Activated T-helper 9 cell treated with anti-CD3 and anti-CD28 coated beads, Interleukin-2, amount 50 U/mL, for 16 hours (primary cell): Measurements from ENCODE around the gene DCXR.
"Not testable (repeated sequence)": the region's sequence is repeated elsewhere in the genome, so short reads cannot be mapped to it uniquely, and the experiment has no call there.

Experiments
- DNase-seq: peaks from one replicate; pipeline ENCODE4 v3.0.0-alpha.2; 2020; ENCODE audit warnings: low read depth

DCXR gene

DNA sequence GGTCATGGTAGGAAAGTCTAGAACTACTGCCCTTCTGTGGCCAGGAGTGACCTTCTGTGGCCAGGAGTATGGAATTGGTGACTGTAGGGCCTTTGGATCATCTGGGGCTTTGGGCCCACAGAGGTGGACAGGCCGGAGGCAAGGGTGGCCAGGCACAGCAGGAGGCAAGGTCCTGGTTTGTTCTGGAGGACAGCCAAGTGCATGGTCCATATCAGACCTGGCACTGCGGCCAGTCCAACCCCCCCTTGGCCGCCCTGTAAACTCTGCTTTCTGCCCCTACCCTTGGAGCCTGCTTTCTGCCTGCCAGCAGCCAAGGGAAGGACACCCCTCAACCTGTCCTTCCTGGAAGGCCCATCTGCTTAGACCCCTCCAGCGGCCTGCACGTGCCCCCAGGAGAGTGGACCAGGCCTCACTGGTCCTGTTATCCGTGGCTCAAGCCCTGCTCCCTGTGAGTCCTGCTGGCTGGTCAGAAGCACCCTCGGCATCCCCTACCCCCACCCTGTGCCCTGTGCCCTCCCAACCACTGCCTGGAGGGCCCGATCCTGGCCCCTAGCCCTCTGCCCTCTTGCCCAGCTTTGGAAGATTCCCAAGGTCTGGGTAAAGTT, 2.3 kb upstream of the DCXR start:
- no peak for DNase-seq

DNA sequence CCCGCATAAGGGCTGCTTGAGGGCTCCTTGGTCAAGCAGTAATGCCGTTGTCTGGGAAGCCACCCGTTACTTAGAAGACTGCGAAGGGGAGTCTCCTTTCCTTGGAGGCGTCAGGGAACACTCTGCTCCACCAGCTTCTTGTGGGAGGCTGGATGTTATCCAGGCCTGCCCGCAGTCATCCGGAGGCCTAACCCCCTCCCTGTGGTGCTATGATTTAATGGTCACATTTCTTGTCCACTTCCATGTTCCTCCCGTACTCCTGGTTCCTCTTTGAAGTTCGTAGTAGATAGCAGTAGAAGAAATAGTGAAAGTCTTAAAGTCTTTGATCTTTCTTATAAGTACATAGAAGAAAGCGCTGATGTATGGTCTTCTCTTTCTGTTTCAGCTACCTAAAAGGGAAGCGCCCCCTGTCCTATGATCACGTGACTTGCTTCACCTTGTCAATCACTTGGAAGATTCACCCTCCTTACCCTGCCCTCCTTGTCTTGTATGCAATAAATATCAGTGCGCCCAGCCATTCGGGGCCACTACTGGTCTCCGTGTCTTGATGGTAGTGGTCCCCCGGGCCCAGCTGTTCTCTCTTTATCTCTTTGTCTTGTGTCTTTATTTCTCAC, 1.4 kb upstream of the DCXR start:
- not testable (repeated sequence) for DNase-seq

DNA sequence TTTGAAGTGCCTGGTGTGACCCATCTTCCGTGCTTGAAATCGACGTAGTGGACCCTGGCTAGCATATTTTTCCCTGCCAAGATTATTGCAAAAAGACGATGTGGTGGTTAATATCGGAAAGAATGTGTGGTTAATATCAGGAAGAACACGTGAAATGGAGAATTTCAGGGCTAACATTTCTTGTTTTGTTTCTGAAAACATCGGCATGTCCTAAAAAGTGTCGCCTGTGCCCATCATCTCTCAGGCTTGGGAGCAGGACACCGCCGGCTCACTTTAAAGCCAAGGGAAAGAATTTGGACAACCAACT, 345 bp upstream of the DCXR start:
- DNase-seq, result no peak

DNA sequence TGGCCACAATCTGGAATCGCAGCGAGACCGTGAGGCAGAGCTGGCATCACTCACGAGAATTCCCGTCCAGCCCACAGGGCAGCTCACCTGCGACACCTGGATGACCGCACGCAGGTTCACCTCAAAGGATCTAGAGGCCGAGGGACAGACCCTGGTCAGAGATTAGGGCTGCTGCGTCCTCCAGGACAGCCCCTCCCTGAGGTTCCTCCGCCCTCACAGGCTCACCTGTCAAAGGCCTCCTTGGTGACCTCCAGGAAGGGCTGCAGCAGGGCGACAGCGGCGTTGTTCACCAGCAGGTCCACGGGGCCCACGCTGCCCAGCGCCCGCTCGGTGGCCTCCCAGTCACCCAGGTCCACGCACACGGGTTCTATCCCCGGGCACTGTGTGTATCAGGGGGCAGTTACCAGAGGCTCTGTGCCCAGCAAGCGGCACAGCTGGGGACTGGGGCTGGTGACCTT, 834 bp downstream of the DCXR start:
- DNase-seq, result no peak

DNA sequence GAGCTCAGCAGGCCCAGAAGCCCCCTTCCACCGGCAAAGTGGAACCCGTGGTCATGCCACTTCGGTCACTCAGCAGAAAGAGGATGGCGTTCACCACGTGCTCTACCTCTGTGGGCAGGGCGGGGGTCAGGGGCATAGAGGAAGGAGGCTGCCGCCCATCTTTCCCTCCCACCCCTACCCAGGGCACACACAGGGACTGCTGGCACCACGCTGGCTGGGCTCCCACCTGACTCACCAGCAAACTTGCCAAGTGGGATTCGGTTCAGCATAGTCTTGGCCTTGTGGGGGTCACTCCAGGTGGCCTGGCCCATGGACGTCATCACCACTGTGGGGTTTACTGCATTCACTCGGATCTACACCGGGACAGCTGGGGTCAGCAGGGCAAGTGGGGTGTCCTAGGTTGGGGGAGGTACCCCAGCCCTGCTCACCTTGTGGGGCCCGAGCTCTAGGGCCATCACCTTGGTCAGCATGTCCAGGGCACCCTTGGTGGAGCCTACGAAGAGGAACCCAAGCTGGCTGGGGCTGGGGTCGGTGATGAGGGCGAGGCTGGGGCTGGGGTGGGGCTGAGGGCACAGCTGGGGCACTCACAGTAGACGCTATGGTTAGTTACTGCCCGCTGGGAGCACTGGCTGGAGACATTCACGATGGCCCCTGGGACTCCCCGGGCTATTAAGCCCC, 1.4 kb downstream of the DCXR start:
- DNase-seq, result no peak

DNA sequence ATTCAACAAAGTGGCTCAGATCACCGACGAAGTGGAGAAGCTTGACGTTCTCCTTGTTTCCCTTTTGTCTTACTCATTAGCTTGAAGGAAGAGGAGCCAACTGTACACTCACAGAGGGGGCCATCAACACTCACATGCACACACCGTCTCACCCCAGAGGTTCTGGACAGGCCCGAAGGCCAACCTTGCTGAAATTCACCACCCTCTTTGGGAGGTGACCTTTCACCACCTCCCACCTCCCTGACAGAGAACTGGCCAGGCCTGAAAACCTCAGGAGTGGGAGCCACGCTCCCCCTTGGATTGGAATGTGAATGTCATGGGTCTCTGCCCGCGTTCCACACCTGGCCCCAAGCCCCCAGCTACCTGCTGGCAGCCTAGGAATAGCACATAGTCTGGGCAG, 2.0 kb downstream of the DCXR start:
- DNase-seq, result no peak

DNA sequence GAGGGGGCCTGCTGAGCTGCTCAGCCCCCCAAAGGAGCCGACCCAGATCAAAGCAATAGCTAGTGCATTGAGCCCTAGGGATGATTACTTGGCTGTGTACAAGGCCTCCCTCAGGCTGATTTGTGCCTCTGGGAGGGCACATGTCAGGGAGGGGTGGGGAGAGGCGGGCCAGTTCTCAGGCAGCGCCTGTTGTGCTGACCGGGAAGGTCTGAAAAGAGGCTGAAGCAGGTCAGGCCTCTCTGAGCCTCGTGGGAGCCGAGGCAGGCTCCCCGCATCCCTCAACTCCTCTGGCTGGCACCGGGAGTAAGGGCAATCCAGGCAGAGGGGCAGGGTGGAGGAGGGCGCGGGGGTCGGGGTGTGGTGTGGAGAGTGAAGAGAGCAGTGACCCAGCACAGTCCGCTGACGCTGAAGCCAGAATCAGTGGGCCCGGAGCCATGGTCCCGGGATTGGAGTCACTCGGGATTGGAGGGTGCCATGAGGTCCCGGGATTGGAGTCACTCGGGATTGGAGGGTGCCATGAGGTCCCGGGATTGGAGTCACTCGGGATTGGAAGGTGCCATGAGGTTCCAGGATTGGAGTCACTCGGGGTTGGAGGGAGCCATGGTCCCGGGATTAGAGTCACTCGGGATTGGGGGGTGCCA, 3.0 kb downstream of the DCXR start:
- no peak for DNase-seq

DNA sequence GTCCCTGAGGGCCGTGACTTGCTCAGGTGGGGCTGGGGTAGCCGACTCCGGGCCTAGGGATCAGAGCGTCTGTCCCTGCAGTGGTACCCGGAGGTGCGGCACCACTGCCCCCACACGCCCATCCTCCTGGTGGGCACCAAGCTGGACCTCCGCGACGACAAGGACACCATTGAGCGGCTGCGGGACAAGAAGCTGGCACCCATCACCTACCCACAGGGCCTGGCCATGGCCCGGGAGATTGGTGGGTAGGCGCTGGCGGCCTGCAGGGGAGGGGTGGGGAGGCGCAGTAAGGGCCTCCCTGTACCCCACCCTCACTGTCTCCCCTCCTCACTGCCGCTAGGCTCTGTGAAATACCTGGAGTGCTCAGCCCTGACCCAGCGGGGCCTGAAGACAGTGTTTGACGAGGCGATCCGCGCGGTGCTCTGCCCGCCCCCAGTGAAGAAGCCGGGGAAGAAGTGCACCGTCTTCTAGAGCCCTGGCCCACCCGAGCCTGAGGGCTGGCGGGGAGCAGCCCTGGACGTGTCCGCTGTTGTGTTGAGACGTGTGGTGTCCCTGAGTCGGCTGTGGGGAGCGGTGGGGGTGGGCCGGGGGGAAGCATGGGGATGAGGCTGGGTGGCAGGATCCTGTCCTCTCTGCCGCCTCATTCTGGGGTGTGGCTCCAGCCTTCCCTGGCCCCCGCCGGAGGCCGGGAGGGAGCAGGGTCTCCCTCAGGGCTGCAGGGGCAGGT, 4.0 kb downstream of the DCXR start:
- DNase-seq, result no peak

DNA sequence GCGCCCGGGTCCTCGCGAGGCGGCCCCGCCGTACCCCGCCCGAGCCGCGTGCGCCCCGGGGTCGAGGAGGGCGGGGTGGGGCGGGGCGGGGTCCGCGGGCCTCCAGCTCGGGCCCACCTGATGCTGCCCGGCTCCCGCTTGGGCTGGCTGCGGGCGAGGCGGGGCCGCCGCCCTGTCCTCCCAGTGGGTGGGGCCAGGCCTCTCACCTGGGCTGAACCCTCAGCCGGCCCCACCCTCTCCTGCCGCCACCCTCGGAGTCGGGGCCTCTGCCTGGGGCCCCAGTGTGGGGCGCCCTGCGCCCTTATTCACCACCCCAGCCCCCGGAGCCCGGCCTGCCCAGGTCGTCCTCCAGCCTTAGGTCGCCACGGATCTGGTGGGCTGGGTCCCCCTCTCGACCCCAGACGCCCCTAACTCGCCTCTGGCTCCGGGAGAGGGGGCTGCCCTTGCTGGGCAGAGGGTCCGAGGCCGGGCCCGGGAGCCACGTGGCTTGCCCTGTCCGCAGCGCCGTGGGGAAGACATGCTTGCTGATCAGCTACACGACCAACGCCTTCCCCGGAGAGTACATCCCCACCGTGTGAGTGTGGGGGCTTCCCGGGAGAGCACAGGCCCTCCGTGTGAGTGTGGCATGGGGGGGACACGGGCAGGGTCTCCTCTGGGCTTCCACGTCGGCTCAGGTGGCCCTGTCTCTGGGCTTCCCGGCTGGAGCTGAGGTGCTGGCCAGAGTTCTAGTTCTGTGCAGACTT, 5.4 kb downstream of the DCXR start:
- peak; percentile 32 for DNase-seq

DNA sequence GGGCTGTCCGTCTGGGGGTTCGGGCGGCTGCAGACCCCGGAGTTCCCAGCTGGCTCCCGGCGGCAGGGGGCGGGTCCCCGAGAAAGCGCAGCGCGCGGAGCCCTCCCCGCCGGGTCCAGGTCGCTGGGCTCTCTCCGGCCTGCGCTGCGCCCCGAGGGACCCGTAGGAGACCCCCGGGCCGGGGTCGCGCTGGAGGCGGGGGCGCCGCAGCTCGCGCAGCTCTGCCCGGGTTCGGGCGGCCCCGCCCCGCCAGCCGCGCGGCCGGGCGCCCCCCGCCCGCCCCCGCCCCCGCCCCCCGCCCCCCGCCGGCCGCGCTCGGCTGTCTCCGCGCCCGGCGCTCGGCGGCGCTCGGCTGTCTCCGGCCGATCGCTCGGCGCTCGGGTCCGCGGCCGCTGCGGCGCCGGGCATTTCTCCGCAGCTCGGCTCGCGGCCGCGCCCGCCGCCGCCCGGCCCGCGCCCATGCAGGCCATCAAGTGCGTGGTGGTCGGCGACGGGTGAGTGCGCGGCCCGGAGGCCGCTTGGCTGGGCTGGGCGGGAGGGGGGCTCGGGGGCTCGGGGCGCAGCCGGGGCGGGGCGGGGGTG, 6.1 kb downstream of the DCXR start, which contains the start of gene RAC3:
Gene RAC3, plus strand, starts transcription at position 376 of the 582 bp plus-strand sequence. Its CDS starts 84 bp downstream, at position 460.
- no peak for DNase-seq

DNA sequence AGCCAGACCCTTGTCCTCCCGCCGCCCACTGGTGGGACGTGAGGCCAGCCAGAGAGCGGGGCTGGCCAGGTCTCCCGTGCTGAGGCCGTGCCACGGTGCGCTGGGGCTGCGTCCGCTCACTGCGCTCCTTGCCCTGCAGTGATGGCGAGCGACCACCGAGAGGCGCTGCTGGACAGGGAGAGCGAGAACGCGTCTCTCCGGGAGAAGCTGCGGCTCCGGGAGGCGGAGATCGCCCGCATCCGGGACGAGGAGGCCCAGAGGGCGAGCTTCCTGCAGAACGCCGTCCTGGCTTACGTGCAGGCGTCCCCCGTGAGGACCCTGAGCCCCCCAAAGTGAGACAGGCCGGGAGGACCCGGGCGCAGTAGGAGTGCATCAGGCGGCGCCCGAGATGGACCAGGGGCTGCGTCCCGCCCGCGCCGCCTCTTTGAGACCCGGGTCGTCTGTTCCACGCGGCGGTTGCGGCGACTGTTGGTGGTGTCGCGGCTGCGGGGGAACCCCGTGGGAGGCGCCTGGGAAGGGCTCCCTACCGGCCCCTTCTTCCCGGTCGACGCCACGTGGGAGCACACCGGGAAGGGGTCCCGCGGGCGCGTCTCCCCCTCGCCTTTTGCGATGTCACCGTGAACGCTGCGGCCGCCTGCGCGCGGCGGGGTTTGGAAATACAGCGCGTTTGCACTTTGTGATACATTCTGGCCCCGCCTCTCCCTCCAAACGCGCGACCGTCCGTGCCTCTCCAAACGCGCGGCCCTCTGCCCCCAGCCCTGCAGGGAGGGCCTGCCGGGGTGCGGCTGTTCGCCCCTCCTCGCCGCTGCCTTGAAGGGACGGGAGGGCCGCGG, 6.8 kb downstream of the DCXR start:
- peak; percentile 69 for DNase-seq

DNA sequence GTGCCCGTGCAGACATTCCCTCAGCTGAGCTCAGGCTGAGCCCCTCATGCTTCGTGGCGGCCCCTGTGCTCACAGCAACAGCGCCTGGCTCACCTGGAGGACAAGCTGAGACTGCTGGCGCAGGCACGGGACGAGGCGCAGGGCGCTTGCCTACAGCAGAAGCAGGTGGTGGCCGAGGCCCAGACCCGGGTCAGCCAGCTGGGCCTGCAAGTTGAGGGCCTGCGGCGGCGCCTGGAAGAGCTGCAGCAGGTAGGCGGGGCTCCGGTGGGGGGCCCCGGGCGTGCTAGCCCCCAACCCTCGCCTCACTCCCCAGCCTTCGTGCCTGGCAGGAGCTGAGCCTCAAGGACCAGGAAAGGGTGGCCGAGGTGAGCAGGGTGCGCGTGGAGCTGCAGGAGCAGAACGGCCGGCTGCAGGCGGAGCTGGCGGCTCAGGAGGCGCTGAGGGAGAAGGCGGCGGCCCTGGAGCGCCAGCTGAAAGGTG, 7.5 kb downstream of the DCXR start:
- no peak for DNase-seq

DNA sequence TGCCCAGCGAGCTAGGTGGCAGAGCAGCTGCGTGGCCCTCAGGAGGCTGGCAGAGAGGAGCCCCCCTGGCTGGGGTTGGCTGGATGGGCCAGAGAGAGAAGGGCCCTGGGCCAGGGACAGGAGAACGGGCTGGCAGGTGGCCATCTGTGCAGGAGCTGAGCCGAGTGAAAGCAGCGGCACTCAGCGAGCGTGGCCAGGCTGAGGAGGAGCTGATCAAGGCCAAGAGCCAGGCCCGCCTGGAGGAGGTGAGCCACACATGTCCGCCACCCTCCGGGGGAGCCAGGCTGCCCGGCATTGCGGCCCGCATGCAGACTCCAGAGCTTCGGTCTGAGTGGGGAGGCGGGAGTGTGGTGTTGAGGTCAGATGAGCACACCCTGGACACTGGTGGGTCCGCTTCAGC, 8.1 kb downstream of the DCXR start:
- DNase-seq, result no peak

DNA sequence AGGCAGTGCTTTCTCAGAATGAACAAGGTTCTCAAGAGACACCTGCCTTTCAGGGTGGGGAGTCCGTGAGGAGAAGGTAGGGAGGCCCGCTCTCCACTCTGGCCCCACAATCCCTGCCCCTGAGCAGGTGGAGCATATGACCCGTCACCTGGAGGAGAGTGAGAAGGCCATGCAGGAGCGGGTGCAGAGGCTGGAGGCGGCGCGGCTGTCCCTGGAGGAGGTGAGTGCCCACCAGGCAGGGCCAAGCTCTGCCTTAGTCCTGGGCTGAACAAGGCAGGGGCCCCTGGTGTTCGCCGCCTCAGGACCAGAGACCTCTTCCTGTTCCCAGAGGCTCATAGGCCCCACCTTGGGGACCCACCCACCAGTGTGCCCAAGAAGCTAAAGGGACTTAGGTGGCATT, 8.5 kb downstream of the DCXR start:
- DNase-seq, result no peak

DNA sequence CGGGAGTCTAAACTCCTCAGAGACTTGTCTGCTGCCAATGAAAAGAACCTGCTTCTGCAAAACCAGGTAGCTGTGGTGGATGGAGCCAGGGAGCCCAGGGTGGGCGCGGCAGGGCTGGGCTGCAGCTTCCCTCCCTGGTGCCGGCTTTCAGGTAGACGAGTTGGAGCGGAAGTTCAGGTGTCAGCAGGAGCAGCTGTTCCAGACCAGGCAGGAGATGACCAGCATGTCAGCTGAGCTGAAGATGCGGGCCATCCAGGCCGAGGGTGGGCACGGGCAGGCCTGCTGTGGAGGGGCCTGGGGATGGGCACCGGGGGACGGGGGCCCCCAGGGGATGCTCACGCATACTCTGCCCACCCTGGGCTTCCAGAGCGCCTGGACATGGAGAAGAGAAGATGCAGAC, 9.3 kb downstream of the DCXR start:
- no peak for DNase-seq

DNA sequence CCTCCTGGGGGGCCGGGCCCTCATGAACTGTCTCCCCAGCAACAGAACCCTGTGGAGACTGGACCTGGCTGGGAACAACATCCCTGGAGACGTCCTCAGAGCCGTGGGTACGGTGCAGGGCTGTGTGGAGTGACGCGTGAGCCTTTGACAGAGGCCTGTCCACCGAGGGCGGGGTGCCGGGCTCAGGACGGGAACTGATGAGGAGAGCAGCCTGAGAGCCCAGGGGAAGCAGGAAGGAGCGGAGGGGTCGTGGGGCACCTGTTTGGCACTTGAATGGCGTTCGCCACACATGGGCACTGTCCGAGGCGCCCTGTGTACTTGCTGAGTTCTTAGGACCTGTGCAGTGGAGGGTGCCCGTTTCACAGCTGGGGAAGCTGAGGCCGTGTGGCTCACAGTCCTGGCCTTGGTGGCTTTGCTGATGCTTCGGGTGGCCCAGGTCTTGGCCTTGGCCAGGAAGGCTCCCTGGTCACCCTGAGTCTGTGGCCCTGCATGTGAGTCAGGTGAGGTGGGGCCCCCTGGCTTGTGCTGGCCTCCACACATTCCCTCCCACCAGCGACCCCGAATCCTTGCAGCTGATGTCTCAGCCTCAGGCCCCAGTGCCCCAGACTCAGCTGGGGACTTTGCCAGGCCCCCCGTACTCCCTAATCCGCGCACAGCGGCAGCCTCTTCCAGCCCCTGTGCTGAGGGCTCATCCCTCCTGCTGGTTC, 11.9 kb downstream of the DCXR start:
- DNase-seq, result no peak

DNA sequence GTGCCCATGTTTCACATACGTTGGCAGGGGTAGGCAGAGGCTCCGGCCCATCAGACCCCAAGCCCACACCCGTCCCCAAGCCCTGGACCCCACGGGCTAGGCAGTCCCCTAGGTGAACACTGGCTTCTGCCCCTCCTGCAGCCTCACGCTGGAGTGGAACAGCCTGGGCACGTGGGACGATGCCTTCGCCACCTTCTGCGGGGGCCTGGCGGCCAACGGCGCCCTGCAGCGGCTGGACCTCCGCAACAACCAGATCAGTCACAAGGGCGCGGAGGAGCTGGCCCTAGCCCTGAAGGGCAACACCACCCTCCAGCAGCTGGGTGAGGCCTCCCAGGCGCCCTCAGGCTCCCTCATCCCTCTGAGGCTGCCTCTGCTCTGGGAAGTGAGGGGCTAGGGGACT, 12.6 kb downstream of the DCXR start:
- no peak for DNase-seq

DNA sequence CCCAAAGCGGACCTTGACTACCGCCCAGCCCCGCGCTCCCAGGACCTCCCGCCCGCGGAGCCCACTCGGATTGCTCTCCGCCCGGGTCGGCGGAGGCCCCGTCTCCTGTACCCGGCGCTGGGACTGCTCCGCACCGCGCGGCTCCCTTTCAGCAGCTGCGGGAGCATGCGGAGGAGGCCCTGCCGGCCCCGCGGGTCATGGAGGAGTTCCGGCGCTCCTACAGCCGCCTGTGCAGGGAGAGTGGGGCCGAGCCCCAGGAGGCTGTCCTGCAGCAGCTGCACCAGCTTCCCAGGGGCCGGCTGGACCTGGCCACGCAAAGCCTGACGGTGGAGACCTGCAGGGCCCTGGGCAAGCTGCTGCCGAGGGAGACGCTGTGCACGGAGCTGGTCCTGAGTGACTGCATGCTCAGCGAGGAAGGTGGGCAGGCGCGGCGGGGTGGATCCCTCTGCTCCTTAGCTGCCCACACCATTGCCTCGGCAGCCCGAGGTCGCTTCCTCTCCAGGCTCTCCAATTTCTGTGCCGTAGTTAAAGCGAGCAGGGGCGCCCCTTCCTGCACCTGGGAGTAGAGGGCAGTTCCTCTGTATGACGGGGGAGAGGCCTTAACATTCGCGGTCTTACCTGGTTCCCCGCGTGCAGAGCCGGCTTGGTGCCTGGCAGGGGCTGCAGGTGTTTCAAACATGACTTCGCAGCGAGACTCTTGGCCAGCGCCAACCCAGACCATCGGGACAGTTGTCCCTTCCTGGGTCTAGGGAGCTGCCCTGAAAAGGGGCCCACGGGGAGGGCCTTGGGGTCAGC, 13.9 kb downstream of the DCXR start:
- DNase-seq, result no peak

DNA sequence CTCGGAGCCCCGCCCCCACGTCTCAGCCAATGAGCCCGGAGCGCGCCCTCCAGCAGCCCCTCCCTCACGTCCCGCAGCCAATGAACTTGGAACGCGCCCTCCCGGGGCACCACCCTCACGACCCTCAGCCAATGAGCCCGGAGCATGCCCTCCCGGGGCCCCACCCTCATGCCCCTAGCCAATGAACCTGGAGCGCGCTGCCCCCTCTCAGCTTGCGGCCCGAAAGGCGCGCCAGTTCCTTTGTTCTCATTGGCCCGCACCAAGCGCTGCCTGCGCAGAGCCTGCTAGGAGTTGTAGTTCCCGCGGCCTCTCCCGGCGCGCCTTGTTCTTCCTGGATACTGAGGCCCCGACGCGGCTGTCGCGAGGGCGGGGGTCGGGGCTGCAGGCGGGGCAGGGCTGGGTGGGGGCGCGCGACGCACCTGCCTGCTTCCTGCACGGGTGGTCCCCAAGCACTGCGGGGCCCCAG, 14.5 kb downstream of the DCXR start, which contains the start of gene LRRC45:
Gene LRRC45, plus strand, starts transcription at position 325 of the 466 bp plus-strand sequence. CDS start 339 bp downstream, outside the sequence.
- DNase-seq, result peak; percentile 100
